Stimulated activated CD8-positive, alpha-beta memory T cell treated with anti-CD3 and anti-CD28 coated beads, Interleukin-12 subunit alpha, Interleukin-12 subunit beta, amount 100 ng/mL, for 24 hours (primary cell): Measurements from ENCODE around the gene RMND1.
"Not testable (repeated sequence)": the region's sequence is repeated elsewhere in the genome, so short reads cannot be mapped to it uniquely, and the experiment has no call there.

ENCODE experiments used
- DNase-seq: peaks from one replicate; pipeline ENCODE4 v3.0.0-alpha.2; 2020; ENCODE audit errors: extremely low read depth

The RMND1 gene

GRCh38 chr6:151385177-151385576, 66.7 kb downstream of the RMND1 start:
- no peak for DNase-seq

GRCh38 chr6:151384151-151384550, 67.8 kb downstream of the RMND1 start:
- no peak for DNase-seq

GRCh38 chr6:151382631-151383030, 69.3 kb downstream of the RMND1 start:
- DNase-seq: not testable (repeated sequence)

- DNase-seq: no peak
Observed at GRCh38 chr6:151381722-151382121, 70.2 kb downstream of the RMND1 start.

GRCh38 chr6:151380848-151381205, 71.1 kb downstream of the RMND1 start:
- no peak for DNase-seq

GRCh38 chr6:151379933-151380847, 71.7 kb downstream of the RMND1 start:
- no peak for DNase-seq

GRCh38 chr6:151377095-151377494, 74.8 kb downstream of the RMND1 start:
- DNase-seq: no peak

GRCh38 chr6:151376440-151376839, 75.5 kb downstream of the RMND1 start:
- DNase-seq: no peak

GRCh38 chr6:151375833-151376232, 76.1 kb downstream of the RMND1 start:
- no peak for DNase-seq

GRCh38 chr6:151374036-151374683, 77.8 kb downstream of the RMND1 start:
- DNase-seq: no peak

GRCh38 chr6:151372164-151372563, 79.8 kb downstream of the RMND1 start:
- DNase-seq: no peak

- DNase-seq: no peak
Observed at GRCh38 chr6:151370509-151371078, 81.3 kb downstream of the RMND1 start.

GRCh38 chr6:151365233-151365632, 86.7 kb downstream of the RMND1 start:
- no peak for DNase-seq

GRCh38 chr6:151359486-151359885, 92.4 kb downstream of the RMND1 start:
- no peak for DNase-seq

GRCh38 chr6:151358475-151358874, 93.5 kb downstream of the RMND1 start:
- DNase-seq: no peak

- DNase-seq: no peak
Observed at GRCh38 chr6:151357758-151358436, 94.0 kb downstream of the RMND1 start.

GRCh38 chr6:151356983-151357382, 94.9 kb downstream of the RMND1 start:
- DNase-seq: not testable (repeated sequence)
